NCI-H748 (cell line): ENCODE results near the gene MRGPRX4.

Experiments
- DNase-seq: peaks from one replicate; lab custom pipeline; 2025; ENCODE audit not compliant: unreplicated experiment; lab: John Stamatoyannopoulos, UW

MRGPRX4 gene

GRCh38 chr11:18209058-18209457 lies 36.4 kb downstream of the MRGPRX4 start:
- no peak for DNase-seq

- no peak for DNase-seq
These were observed 48.7 kb downstream of the MRGPRX4 start for GRCh38 chr11:18221274-18221876.

DNA sequence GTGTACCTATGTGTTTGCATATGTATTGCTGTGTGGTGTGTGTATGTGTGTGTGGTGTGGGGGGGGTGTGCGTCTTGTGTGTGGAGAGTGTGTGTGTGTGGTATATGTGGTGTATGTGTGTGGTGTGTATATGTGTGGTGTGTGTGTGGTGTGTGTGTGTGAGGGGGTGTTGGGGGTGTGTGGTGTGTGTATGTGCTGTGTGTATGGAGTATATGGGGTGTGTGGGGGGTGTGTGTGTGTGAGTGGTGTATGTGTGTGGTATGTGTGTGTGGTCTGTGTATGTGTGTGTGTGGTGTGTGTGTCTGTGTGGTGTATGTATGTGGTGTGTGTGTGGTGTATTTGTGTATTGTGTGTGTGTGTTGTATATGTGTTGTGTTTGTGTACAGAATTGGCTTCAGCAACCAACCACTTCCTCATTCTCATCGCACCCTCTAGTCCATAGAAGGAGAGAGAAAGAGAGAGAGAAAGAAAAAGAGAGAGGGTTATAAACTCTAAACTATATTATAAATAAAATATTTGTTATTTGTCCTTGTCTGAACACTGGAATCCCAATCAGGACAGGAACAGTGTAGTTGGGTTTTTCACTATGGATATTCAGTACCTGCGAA lies 50.3 kb downstream of the MRGPRX4 start:
- DNase-seq = no peak
